Neural crest cell (in vitro differentiated cells): ENCODE measurements around the gene MEF2C. TPM values are rescaled to one million over a fixed set of nuclear protein-coding genes. Genes with fewer than 3 reads are reported as not detected.

Experiments used
- DNase-seq: peaks from one replicate; pipeline ENCODE4 v3.0.0; 2021; ENCODE audit warnings: low read depth, mixed read lengths, low spot score
- H3K27ac Mint-ChIP-seq: one replicate; pipeline ENCODE4 v1.8.0; 2021; ENCODE audit warnings: mild to moderate bottlenecking, mixed read lengths; ENCODE audit not compliant: unreplicated experiment
- H3K27me3 Mint-ChIP-seq: 2 replicates; pipeline ENCODE4 v1.8.0; 2021; ENCODE audit warnings: low read depth, mild to moderate bottlenecking, mixed read lengths
- H3K36me3 Mint-ChIP-seq: 2 replicates; pipeline ENCODE4 v1.8.0; 2021; ENCODE audit warnings: low read depth, mild to moderate bottlenecking, mixed read lengths
- H3K4me1 Mint-ChIP-seq: 2 replicates; pipeline ENCODE4 v1.8.0; 2021; ENCODE audit warnings: mixed read lengths
- H3K4me3 Mint-ChIP-seq: one replicate; pipeline ENCODE4 v1.8.0; 2021; ENCODE audit warnings: mild to moderate bottlenecking, mixed read lengths
- H3K9me3 Mint-ChIP-seq: 2 replicates; pipeline ENCODE4 v1.8.0; 2021; ENCODE audit warnings: mixed read lengths
- total RNA-seq: library from RNA; stranded (reverse); gene quantifications from 2 replicates; pipeline ENCODE4 v1.2.1, GENCODE V29; 2021
- TF ChIP-seq, protein P1 (sequence below): fragments of 200-600 bp; sonication (generic); conservative IDR thresholded peaks from 2 replicates; pipeline ENCODE4 v1.5.0; 2021; ENCODE audit warnings: antibody characterized with exemption, mild to moderate bottlenecking

Gene MEF2C
- total RNA-seq, 1 donor from 2014 or later, result 46.0 TPM

DNA sequence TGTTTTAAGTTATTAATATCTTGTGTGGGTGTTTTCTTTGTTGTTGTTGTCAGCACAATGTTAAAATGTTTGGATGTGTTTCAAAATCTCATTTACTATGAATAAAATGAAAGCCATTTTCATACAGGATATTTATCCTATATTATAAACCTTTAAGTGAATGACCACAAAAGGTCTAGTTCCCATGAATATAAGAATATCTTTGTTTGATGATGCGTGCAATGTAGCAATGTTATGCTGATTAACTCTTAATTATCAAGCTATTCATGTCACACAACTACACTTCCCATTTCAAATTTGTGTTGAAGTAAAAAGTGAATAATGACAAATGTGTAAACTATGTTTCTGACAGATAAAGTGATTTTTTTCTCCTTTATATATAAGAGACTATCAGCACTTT is 59.8 kb downstream of the MEF2C start:
- Mint-ChIP-seq H3K27me3 (no peaks in the 10 kb centered on the region), H3K9me3 (no peaks in the 10 kb centered on the region), H3K4me3 (no peak overlapping the region), H3K36me3 (peaks cover 3% of the 10 kb centered on the region), H3K27ac (no peak overlapping the region), H3K4me1 (peaks cover 46% of the 10 kb centered on the region)
- DNase-seq, result no peak
- TF ChIP-seq, protein P1, sequence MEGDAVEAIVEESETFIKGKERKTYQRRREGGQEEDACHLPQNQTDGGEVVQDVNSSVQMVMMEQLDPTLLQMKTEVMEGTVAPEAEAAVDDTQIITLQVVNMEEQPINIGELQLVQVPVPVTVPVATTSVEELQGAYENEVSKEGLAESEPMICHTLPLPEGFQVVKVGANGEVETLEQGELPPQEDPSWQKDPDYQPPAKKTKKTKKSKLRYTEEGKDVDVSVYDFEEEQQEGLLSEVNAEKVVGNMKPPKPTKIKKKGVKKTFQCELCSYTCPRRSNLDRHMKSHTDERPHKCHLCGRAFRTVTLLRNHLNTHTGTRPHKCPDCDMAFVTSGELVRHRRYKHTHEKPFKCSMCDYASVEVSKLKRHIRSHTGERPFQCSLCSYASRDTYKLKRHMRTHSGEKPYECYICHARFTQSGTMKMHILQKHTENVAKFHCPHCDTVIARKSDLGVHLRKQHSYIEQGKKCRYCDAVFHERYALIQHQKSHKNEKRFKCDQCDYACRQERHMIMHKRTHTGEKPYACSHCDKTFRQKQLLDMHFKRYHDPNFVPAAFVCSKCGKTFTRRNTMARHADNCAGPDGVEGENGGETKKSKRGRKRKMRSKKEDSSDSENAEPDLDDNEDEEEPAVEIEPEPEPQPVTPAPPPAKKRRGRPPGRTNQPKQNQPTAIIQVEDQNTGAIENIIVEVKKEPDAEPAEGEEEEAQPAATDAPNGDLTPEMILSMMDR, result no peak

DNA sequence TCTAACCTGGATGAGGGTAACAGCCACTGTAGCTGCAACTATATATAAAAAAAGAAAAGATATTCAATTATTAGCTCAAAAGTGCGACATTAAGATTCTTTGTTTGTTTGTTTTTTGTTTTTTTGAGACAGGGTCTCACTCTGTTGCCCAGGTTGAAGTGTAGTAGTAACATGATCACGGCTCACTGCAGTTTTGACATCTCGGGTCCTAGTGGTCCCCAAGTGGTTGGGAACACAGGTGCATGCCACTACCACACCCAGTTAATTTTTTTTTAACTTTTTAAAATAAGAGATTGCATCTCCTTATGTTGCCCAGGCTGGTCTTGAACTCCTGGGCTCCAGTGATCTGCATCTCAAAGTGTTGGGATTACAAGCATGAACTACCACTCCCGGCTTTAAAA is 61.8 kb downstream of the MEF2C start:
- no peak for DNase-seq
- TF ChIP-seq, protein P1, result no peak
- no peaks in the 10 kb centered on the region for H3K27me3 Mint-ChIP-seq
- H3K9me3 Mint-ChIP-seq, result no peaks in the 10 kb centered on the region
- peaks cover 3% of the 10 kb centered on the region for H3K36me3 Mint-ChIP-seq
- no peak overlapping the region for H3K4me3 Mint-ChIP-seq
- no peak overlapping the region for H3K27ac Mint-ChIP-seq
- H3K4me1 Mint-ChIP-seq, result peaks cover 32% of the 10 kb centered on the region

DNA sequence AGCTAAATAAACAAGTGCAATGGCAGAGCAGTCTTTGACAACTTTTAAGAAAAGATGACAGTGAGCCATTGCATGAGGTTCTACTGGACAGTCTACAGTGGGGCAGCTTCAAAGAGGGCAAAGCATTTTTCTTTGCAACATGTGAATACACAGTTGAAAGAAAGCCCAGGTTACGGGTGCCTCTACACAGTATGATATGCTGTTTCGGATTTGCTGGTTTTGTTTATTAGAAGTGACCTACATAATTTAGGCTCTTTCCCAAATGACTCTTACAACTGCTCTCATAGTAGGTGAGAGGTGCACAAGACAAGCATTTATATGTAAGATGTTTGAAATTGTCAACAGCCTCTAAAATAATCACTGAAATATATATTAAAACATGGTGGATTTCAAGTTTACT is 62.4 kb downstream of the MEF2C start:
- TF ChIP-seq, protein P1, result no peak
- no peak overlapping the region for H3K27ac Mint-ChIP-seq
- no peak for DNase-seq
- no peaks in the 10 kb centered on the region for H3K9me3 Mint-ChIP-seq
- H3K4me1 Mint-ChIP-seq, result peaks cover 33% of the 10 kb centered on the region
- no peaks in the 10 kb centered on the region for H3K27me3 Mint-ChIP-seq
- H3K4me3 Mint-ChIP-seq, result no peak overlapping the region
- H3K36me3 Mint-ChIP-seq, result peaks cover 3% of the 10 kb centered on the region

DNA sequence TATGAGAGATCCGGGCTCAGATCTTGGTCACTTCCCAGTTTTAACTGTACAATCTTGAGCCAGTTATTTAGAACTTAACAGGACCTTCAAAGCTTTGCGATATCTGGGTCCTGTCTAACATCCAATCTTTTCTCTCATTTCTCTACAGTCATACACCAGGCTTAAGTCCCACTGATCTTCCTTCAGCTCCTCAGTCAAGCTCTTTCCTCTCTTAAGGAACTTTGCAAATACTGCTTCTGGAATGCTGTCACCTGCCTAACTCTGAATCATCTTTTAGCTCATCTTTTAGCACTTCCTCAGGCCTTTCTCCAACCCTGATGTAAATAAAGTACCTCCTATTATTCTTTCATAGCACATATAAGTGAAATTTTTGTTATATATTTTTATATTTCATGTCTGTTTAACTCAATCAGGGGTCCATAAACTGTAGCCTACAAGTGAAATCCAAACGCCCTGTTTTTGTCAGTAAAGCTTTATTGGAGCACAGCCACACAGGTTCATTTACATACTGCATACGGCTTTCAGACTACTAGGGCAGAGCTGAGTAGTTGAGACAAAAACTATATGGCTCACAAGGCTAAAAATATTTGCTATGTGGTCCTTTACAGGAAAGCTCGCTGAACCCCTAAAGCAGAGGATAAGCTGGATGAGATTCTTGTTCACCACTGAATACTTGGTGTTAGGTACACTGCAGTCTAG is 63.5 kb downstream of the MEF2C start:
- no peak overlapping the region for H3K4me3 Mint-ChIP-seq
- DNase-seq, result no peak
- H3K9me3 Mint-ChIP-seq, result no peaks in the 10 kb centered on the region
- no peaks in the 10 kb centered on the region for H3K27me3 Mint-ChIP-seq
- H3K36me3 Mint-ChIP-seq, result peaks cover 3% of the 10 kb centered on the region
- TF ChIP-seq, protein P1, result no peak
- H3K4me1 Mint-ChIP-seq, result peaks cover 32% of the 10 kb centered on the region
- no peak overlapping the region for H3K27ac Mint-ChIP-seq

DNA sequence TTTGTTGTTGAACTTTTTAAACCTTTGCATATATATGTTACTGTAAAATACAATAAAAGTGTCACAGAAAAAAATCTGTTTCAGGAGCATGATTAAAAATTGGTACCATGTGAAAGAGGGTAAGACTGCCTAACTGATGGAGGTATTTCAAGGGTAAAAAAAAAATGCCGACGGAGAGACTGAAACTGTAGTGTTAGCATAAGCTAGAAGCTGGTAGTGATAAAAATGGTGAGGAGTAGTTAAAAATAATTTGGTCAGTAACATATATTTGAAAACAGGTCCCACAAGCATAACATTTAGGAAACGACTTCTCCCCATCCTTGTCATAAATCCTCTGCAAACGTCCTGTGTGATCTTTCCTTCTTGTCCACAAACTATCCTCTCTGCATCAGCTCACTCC is 64.7 kb downstream of the MEF2C start:
- TF ChIP-seq, protein P1, result no peak
- Mint-ChIP-seq H3K36me3 (no peaks in the 10 kb centered on the region), H3K4me3 (no peak overlapping the region), H3K27me3 (no peaks in the 10 kb centered on the region), H3K4me1 (peaks cover 39% of the 10 kb centered on the region), H3K9me3 (no peaks in the 10 kb centered on the region), H3K27ac (no peak overlapping the region)
- no peak for DNase-seq
